HK-2 (cell line): Measurements from ENCODE around the gene AIG1.

Experiments
- DNase-seq: peaks from one replicate; pipeline ENCODE4 v3.0.0-alpha.2; 2018; ENCODE audit not compliant: unreplicated experiment

The AIG1 gene

GRCh38 chr6:143363299-143363698 is 302.6 kb downstream of the AIG1 start:
- DNase-seq, result no peak

GRCh38 chr6:143368426-143368825 is 307.7 kb downstream of the AIG1 start:
- DNase-seq, result no peak

GRCh38 chr6:143369971-143370370 is 309.3 kb downstream of the AIG1 start:
- no peak for DNase-seq

GRCh38 chr6:143370812-143371370 is 310.2 kb downstream of the AIG1 start:
- DNase-seq, result no peak

GRCh38 chr6:143372199-143372882 is 311.7 kb downstream of the AIG1 start:
- DNase-seq, result no peak

- DNase-seq, result no peak
These were observed 313.3 kb downstream of the AIG1 start for GRCh38 chr6:143374014-143374413.

GRCh38 chr6:143375022-143375585 is 314.4 kb downstream of the AIG1 start:
- no peak for DNase-seq

- no peak for DNase-seq
These were observed 315.7 kb downstream of the AIG1 start for GRCh38 chr6:143376375-143376774.

- no peak for DNase-seq
These were observed 316.2 kb downstream of the AIG1 start for GRCh38 chr6:143376861-143377260.

GRCh38 chr6:143385636-143386035 is 324.9 kb downstream of the AIG1 start:
- no peak for DNase-seq

- DNase-seq, result no peak
These were observed 329.6 kb downstream of the AIG1 start for GRCh38 chr6:143390278-143390677.
